SK-N-SH (cell line): Measurements from ENCODE around the gene DNASE1L3.

Experiments
- CTCF ChIP-seq: fragments of 200-600 bp; sonication (generic); IDR thresholded peaks from 2 replicates; pipeline ENCODE4 v1.6.1; 2017; ENCODE audit warnings: antibody characterized with exemption, mild to moderate bottlenecking, moderate library complexity
- ELF1 ChIP-seq: IDR thresholded peaks from 2 replicates; pipeline ENCODE4 v1.4.0; 2012
- GABPA ChIP-seq: IDR thresholded peaks from 2 replicates; pipeline ENCODE4 v1.4.0; 2012; ENCODE audit warnings: low read depth, mild to moderate bottlenecking
- NFIC ChIP-seq: IDR thresholded peaks from 2 replicates; pipeline ENCODE4 v1.4.0; 2012; ENCODE audit warnings: borderline replicate concordance
- POLR2AphosphoS5 ChIP-seq: IDR thresholded peaks from 2 replicates; pipeline ENCODE4 v1.6.1; 2012; ENCODE audit warnings: low read depth, low read length
- RAD21 ChIP-seq: IDR thresholded peaks from 2 replicates; pipeline ENCODE4 v1.6.1; 2012; ENCODE audit warnings: mild to moderate bottlenecking, low read length
- SIN3A ChIP-seq: IDR thresholded peaks from 2 replicates; pipeline ENCODE4 v1.6.1; 2012; ENCODE audit warnings: low read depth, mild to moderate bottlenecking, low read length, moderate library complexity, borderline replicate concordance

GRCh38 chr3:58215317-58216025 lies 4.7 kb upstream of the DNASE1L3 start:
- no peak for TF ChIP-seq GABPA
- TF ChIP-seq RAD21, result no peak
- no peak for TF ChIP-seq SIN3A
- no peak for TF ChIP-seq NFIC
- no peak for TF ChIP-seq ELF1
- no peak for TF ChIP-seq POLR2AphosphoS5
- no peak for TF ChIP-seq CTCF
